ENCODE data around the gene ELOF1. TPM values are rescaled to one million over a fixed set of nuclear protein-coding genes. Genes with fewer than 3 reads are reported as not detected.

The ELOF1 gene
- total and polyA plus RNA-seq, 2 of the 13 experiments (the other 11 are each of a cell fraction or from before 2014, with no cell fraction given), result 14.5 to 43.2 TPM

DNA sequence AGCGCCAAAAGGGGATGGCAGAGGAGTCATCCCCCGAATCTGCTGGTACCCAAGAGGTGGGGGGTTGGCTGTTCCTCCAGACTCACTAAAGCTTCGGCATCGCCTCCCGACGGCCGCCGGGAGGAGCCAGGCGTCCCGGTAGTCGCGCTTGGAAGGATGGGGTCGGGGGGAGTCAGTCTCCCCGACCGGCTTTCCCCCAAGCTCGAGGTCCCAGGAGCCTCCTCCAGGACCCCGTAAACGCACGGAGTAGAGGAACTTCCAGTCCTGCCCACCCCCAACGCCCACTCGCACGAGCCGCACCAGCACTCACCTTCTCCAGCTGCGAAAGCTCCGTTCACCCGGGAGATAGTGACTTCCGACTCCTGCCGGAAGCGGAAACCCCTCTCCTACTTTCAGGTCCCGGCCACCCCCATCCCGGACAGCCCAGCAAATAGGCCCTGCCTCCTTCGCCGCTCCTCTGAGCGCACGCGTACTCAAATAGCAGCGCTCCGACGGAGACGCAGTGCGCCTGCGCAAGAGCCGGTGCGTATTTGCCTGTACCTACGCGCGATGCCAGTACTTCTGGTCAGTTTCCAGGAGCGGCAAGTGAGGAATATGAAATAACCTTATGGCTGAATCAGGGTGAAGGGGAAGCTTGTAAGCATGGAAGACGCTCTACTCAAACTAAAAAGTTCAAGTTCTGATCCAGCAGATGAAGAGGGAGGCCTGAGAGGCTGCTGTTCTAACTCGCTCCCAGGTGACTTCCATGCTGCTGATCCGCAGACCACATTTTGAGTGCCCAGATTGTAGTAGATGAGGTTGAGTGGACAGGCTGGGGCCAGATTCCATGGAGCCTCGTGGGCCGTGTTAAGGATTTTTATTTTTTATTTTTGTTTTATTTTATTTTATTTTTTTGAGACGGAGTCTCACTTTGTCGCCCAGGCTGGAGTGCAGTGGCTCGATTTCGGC lies at the start of gene ELOF1 (continued):
- TF ChIP-seq, protein P1, sequence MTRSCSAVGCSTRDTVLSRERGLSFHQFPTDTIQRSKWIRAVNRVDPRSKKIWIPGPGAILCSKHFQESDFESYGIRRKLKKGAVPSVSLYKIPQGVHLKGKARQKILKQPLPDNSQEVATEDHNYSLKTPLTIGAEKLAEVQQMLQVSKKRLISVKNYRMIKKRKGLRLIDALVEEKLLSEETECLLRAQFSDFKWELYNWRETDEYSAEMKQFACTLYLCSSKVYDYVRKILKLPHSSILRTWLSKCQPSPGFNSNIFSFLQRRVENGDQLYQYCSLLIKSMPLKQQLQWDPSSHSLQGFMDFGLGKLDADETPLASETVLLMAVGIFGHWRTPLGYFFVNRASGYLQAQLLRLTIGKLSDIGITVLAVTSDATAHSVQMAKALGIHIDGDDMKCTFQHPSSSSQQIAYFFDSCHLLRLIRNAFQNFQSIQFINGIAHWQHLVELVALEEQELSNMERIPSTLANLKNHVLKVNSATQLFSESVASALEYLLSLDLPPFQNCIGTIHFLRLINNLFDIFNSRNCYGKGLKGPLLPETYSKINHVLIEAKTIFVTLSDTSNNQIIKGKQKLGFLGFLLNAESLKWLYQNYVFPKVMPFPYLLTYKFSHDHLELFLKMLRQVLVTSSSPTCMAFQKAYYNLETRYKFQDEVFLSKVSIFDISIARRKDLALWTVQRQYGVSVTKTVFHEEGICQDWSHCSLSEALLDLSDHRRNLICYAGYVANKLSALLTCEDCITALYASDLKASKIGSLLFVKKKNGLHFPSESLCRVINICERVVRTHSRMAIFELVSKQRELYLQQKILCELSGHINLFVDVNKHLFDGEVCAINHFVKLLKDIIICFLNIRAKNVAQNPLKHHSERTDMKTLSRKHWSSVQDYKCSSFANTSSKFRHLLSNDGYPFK (CRISPR knock-in tag; IDR thresholded peaks at IDR 0.05; ENCODE audit: borderline replicate concordance), result peak; percentile 54; the same call in 1 of the 2 replicates
- TF ChIP-seq REPIN1 (CRISPR knock-in tag; IDR thresholded peaks at IDR 0.05; ENCODE audit: borderline replicate concordance, low read depth) (no peak), MYC (CRISPR knock-in tag; IDR thresholded peaks at IDR 0.05; ENCODE audit: borderline replicate concordance) (peak; percentile 35; the same call in 1 of the 2 replicates), SETDB1 (CRISPR knock-in tag; IDR thresholded peaks at IDR 0.05; ENCODE audit: borderline replicate concordance) (no peak), ZNF350 (CRISPR knock-in tag; IDR thresholded peaks at IDR 0.05; ENCODE audit: borderline replicate concordance, low read depth) (peak; percentile 64), CHD2 (IDR thresholded peaks at IDR 0.05; ENCODE audit: low read depth, low read length) (no peak), EP300 (IDR thresholded peaks at IDR 0.05; ENCODE audit: low read depth in 2 of 2, low read length in 2 of 2) (no peak), EP300 (CRISPR knock-in tag; IDR thresholded peaks at IDR 0.05; ENCODE audit: borderline replicate concordance) (no peak), ZNF768 (CRISPR knock-in tag; IDR thresholded peaks at IDR 0.05) (no peak), ZNF101 (CRISPR knock-in tag; IDR thresholded peaks at IDR 0.05; ENCODE audit: borderline replicate concordance, low read depth) (no peak), ESRRA (CRISPR knock-in tag; IDR thresholded peaks at IDR 0.05; ENCODE audit: low read depth) (0 out of 2 replicates have a peak, but pooled peaks have one; percentile 19), KDM6A (CRISPR knock-in tag; IDR thresholded peaks at IDR 0.05; ENCODE audit: low read depth) (no peak), RAD51 (IDR thresholded peaks at IDR 0.05; ENCODE audit: borderline replicate concordance) (no peak)
- TF ChIP-seq, protein P2, sequence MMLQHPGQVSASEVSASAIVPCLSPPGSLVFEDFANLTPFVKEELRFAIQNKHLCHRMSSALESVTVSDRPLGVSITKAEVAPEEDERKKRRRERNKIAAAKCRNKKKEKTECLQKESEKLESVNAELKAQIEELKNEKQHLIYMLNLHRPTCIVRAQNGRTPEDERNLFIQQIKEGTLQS (CRISPR knock-in tag; IDR thresholded peaks at IDR 0.05), result no peak
- TF ChIP-seq, protein P3, sequence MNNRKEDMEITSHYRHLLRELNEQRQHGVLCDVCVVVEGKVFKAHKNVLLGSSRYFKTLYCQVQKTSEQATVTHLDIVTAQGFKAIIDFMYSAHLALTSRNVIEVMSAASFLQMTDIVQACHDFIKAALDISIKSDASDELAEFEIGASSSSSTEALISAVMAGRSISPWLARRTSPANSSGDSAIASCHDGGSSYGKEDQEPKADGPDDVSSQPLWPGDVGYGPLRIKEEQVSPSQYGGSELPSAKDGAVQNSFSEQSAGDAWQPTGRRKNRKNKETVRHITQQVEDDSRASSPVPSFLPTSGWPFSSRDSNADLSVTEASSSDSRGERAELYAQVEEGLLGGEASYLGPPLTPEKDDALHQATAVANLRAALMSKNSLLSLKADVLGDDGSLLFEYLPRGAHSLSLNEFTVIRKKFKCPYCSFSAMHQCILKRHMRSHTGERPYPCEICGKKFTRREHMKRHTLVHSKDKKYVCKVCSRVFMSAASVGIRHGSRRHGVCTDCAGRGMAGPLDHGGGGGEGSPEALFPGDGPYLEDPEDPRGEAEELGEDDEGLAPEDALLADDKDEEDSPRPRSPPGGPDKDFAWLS (CRISPR knock-in tag; IDR thresholded peaks at IDR 0.05; ENCODE audit: borderline replicate concordance), result no peak
- TF ChIP-seq, protein P4, sequence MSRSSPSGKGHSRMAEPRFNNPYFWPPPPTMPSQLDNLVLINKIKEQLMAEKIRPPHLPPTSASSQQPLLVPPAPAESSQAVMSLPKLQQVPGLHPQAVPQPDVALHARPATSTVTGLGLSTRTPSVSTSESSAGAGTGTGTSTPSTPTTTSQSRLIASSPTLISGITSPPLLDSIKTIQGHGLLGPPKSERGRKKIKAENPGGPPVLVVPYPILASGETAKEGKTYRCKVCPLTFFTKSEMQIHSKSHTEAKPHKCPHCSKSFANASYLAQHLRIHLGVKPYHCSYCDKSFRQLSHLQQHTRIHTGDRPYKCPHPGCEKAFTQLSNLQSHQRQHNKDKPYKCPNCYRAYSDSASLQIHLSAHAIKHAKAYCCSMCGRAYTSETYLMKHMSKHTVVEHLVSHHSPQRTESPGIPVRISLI (CRISPR knock-in tag; IDR thresholded peaks at IDR 0.05; ENCODE audit: borderline replicate concordance), result no peak; the same call in 1 of the 2 replicates
- TF ChIP-seq, protein P5, sequence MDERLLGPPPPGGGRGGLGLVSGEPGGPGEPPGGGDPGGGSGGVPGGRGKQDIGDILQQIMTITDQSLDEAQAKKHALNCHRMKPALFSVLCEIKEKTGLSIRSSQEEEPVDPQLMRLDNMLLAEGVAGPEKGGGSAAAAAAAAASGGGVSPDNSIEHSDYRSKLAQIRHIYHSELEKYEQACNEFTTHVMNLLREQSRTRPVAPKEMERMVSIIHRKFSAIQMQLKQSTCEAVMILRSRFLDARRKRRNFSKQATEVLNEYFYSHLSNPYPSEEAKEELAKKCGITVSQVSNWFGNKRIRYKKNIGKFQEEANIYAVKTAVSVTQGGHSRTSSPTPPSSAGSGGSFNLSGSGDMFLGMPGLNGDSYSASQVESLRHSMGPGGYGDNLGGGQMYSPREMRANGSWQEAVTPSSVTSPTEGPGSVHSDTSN (CRISPR knock-in tag; IDR thresholded peaks at IDR 0.05), result no peak
- TF ChIP-seq, protein P6, sequence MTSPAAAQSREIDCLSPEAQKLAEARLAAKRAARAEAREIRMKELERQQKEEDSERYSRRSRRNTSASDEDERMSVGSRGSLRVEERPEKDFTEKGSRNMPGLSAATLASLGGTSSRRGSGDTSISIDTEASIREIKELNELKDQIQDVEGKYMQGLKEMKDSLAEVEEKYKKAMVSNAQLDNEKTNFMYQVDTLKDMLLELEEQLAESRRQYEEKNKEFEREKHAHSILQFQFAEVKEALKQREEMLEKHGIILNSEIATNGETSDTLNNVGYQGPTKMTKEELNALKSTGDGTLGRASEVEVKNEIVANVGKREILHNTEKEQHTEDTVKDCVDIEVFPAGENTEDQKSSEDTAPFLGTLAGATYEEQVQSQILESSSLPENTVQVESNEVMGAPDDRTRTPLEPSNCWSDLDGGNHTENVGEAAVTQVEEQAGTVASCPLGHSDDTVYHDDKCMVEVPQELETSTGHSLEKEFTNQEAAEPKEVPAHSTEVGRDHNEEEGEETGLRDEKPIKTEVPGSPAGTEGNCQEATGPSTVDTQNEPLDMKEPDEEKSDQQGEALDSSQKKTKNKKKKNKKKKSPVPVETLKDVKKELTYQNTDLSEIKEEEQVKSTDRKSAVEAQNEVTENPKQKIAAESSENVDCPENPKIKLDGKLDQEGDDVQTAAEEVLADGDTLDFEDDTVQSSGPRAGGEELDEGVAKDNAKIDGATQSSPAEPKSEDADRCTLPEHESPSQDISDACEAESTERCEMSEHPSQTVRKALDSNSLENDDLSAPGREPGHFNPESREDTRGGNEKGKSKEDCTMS (CRISPR knock-in tag; conservative IDR thresholded peaks at IDR 0.05), result no peak
